ENCODE data around the gene IGFALS.

IGFALS gene

DNA sequence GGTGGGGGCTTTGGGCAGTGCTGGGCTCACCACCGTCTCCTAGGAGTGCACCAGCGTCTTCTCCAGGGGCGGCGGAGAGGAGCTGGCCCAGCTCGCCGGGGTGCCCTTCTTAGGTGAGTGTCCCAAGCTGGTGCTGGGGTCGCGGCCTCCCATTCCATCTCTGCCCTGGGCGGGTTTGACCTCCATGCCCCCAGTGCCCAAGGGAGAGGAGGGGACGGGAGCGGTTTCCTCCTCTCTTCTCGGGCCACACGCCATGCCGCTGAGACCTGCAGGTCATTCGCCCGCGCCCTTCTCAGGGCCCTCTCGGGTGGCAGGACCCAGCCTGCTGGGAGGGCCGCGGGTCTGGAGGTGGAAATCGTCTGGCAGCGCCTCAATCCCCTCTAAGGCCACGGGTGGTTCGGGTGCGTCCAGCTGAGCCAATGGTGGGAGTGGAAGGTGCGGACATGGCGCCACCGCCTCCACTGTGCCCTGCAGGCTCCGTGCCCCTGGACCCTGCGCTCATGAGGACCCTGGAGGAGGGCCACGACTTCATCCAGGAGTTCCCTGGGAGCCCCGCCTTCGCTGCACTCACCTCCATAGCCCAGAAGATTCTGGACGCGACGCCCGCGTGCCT is 5.3 kb downstream of the IGFALS start:
- no peak for DNase-seq

- DNase-seq: no peak
Observed at GRCh38 chr16:1787322-1788094, 6.0 kb downstream of the IGFALS start.

- no peak for DNase-seq
Observed at GRCh38 chr16:1787056-1787321, 6.5 kb downstream of the IGFALS start.

DNA sequence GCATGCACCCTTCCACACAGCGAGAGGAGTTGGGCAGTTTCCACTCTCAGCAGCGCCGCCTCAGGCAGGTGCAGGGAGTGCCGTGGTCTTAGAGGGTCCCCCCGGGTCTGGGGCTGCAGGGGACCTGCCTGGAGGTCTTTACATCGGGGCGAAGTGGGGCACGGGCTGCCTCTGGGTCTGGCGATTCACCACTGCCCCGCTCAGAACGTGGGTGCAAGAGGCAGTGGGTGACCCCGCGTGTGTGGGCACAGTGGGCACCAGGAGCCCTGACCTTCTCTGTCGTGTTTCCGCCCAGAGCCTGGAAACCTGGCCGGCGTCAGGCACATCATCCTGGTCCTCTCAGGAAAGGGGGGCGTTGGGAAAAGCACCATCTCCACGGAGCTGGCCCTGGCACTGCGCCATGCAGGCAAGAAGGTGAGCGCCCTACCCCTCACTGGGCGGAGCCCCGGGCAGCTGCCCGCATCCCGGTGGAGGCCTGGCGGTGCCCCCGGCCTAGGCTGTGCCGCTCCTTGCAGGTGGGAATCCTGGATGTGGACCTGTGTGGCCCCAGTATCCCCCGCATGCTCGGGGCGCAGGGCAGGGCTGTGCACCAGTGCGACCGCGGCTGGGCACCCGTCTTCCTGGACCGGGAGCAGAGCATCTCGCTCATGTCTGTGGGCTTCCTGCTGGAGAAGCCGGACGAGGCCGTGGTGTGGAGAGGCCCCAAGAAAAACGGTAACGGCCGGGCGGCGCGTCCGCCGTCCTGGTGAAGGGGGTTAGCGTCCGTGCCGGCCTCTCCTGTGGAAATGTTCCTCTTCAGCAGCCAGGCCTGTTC is 7.1 kb downstream of the IGFALS start:
- no peak for DNase-seq

DNA sequence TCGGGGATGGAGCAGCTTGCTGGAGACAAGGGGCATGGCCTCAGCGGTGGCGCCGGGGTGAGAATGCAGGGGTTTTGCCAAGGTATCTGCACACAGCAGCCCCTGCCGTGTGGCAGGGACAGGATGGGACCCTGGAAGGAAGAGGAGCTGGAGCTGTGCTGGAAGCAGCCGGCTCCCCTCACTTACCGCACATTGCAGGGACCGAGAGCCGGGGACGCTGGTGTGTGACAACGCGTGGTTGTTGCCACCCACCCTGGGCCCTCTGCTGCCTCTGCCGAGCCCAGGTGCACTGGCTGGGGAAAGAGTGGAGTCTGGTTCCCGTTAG is 7.7 kb downstream of the IGFALS start:
- no peak for DNase-seq

DNA sequence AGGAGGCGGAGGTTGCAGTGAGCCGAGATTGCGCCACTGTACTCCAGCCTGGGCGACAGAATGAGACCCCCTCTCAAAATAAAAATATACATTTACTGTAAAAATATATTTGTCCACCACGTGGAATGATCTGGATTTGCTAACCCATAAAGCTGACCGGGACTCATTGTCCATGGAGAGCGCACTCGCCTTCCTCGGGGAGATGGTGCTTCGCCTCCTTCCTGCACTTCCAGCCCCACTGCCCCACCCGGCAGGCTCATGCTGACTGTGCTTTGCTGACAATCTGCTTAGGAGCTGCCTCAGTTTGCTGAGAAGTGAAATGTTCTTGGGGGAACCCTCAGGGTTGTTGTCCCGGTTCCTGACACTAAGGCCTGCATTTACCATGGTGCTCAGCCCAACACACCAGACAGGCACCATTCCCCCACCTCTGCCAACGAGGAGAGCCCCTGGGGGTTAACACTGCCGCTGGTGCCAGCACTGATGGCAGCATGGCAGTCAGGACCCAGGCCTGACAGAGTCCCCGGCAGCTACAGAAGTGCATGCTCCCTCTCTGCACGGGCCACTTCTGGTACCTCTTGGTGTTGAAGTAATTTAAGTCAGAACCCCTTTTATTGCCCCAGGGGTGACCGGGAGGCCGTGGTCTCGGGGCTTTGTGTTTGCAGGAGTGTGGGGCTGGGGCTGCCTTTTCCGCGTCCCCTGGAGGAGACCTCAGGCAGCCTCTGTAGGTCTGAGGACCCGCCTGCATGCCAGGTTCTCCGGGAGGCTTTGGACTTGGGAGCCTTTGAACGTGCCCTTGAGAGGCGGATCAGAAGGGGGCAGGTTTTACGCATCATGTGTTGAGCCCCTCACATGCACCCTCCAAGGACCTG is 8.3 kb downstream of the IGFALS start:
- DNase-seq: no peak

GRCh38 chr16:1782408-1783264 is 10.9 kb downstream of the IGFALS start, which contains the start of the genes NUBP2 and SPSB3:
Gene NUBP2 (plus strand): TSS chr16:1782960. CDS start chr16:1783021, 61 bp downstream.
Gene SPSB3 (minus strand): TSS chr16:1782571. CDS start chr16:1781483, 1,088 bp downstream.
- DNase-seq: peak; percentile 100

- DNase-seq: peak in 1 of 2 donors; percentile 23
Observed at GRCh38 chr16:1781758-1782407, 11.6 kb downstream of the IGFALS start.

- DNase-seq: no peak
Observed at GRCh38 chr16:1781254-1781653, 12.3 kb downstream of the IGFALS start.

- no peak for DNase-seq
Observed at GRCh38 chr16:1780677-1781072, 12.8 kb downstream of the IGFALS start.

DNA sequence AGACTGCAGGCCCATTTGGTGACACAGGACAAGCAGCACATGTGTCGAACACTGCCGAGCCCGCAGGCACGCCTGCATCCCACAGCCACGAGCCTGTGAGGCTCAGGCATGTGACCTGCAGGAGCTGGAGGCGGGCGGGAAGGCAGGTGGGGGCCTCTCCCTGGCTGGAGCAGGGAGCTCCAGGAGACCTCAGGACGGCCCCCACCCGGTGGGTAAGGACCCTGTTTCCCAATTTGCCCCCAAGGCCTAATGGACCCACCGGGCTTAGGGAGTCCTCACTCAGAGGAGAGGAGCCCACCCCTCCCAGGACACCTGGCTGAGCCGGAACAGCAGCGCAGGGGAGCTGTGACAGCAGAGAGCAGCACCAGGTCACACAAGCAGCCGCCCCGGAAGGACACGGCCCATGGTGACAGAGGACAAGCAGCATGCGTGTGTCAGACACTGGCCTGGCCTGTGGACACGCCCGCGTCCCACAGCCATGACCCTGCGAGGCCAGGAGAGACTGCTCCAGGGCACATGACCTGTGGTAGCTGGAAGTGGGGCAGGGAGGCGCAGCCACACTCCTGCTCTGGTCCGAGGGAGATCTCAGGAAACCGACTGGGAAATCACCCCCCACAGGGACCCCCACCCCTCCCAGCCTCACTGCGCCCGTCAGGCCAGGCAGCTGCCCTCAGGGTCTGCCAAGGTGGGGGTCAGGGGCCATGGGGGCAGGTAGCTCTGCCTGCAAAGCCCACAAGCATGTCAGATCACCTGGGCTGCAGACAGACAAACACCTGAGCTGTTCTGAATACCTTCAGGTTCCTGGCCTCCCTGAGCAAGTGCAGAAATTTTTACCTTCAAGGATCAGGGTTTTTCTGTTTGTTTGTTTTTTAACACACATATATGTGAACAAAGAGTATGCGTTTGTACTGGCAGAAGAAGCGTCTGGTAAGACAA is 13.5 kb downstream of the IGFALS start:
- DNase-seq: no peak

DNA sequence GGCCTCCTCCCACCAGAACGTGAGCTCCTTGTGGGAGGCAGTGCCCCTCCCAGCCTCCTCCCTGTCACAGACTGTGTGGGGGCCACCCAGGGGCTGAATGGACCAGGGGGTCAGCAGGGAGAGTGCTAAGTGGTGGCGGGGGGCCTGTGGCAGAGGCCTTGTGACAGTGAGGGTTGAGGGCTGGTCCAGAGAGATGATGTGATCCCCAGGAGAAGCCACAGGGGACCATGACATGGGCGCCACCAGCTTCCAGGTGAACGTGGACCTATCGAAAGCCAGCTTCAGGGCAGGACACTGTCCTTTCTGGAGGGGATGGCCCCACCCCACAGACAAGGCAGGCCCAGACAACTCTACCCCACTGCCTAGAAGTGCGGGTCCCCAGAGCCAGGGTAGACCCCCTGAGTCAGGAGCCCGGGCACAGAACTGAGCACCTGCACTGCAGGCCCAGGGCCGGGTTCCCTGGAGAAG is 14.2 kb downstream of the IGFALS start:
- no peak for DNase-seq

- no peak for DNase-seq
Observed at GRCh38 chr16:1778200-1779179, 15.0 kb downstream of the IGFALS start.

DNA sequence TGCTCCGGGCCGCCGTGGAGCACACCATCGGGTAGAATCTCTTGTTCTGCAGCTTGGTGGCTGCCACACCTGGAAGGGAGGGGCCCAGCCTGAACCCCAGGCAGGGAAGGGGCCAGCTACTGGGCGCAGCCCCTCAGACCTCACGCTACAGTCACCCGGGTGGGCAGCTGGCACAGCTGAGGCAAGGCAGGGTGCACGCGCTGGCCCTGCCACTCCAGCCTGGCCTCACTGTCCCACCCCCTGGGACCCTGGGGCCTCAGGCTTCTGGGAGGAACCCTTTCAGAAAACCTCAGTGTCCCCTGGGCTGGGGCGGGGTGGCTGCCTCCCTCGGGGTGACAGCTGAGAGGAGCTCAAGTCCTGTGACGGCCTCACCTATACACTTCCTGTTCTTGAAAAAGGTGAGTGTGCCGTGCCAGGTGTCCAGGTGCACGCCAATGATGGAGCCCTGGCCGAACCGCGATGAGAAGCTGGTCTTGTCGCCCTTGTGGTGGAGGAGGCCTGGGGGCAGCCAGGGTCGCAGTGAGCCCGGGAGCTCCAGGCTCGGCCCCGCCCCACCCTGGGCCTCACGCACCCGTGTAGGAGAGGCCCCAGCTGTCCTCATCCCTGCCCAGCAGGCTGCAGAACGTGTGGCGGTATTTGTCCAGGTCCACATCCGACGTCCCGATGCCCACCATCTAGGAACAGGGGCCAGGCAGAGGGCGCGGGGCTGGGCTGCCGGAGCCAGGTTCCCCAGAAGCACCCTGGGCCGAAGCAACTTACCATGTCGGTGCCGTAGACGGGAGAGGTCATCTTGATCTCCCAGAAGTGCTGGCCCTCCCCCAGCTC is 15.9 kb downstream of the IGFALS start:
- no peak for DNase-seq

DNA sequence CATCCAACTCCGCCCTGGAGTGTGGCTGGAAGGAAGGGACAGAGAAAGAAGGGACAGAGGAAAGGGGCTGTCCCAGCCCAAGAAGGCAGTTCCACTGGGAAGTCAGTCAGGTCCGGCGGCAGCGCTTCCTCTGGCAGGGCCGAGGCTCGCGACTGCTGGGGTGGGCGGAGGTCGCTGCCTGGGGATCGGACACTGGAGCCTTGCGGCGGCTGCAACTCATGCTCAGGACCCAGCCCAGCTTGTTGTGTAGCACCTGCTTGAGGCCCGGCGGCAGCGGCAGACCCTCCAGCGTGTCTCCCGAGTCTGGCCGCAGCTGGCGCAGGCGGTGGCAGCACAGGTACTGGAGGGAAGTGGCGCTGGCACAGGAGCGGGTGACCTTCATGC is 16.5 kb downstream of the IGFALS start:
- DNase-seq: no peak

GRCh38 chr16:1776672-1776955 is 16.9 kb downstream of the IGFALS start:
- DNase-seq: no peak

GRCh38 chr16:1775846-1776671 is 17.4 kb downstream of the IGFALS start:
- no peak for DNase-seq

All from CD4-positive, alpha-beta T cell treated with Interleukin-4 for 1 hour (primary cell).